Brain microvascular endothelial cell (primary cell): Measurements from ENCODE around the gene TFAP2E.

ENCODE experiments used
- DNase-seq: peaks from one replicate; pipeline ENCODE4 v3.0.0-alpha.2; 2020
- H3K27ac ChIP-seq: fragments of 250-450 bp; sonication (Bioruptor Pico); 2 replicates; pipeline ENCODE4 v1.5.1; 2020; ENCODE audit warnings: mild to moderate bottlenecking, moderate library complexity
- H3K27me3 ChIP-seq: fragments of 250-450 bp; sonication (Bioruptor Pico); replicated peaks from 2 replicates; pipeline ENCODE4 v1.5.1; 2020; ENCODE audit warnings: mild to moderate bottlenecking
- H3K36me3 ChIP-seq: fragments of 250-450 bp; sonication (Bioruptor Pico); replicated peaks from 2 replicates; pipeline ENCODE4 v1.5.1; 2020; ENCODE audit warnings: mild to moderate bottlenecking
- H3K4me3 ChIP-seq: 2 replicates; pipeline ENCODE4 v1.5.1; 2011; ENCODE audit warnings: low read depth, mild to moderate bottlenecking, control low read depth, low read length, moderate library complexity
- in situ Hi-C: cut with HindIII; loops from 2 replicates; pipeline ENCODE4 v1.10.0; 2017; ENCODE audit warnings: low sequenced_read_pairs, low pct_ligation_motif_present
- TF ChIP-seq, protein P1 (sequence below): IDR thresholded peaks from 2 replicates; pipeline ENCODE4 v1.5.1; 2011; ENCODE audit warnings: low read depth, mild to moderate bottlenecking, moderate library complexity, low read length, control low read depth, inconsistent platforms; ENCODE audit errors: missing control alignments

The TFAP2E gene

DNA sequence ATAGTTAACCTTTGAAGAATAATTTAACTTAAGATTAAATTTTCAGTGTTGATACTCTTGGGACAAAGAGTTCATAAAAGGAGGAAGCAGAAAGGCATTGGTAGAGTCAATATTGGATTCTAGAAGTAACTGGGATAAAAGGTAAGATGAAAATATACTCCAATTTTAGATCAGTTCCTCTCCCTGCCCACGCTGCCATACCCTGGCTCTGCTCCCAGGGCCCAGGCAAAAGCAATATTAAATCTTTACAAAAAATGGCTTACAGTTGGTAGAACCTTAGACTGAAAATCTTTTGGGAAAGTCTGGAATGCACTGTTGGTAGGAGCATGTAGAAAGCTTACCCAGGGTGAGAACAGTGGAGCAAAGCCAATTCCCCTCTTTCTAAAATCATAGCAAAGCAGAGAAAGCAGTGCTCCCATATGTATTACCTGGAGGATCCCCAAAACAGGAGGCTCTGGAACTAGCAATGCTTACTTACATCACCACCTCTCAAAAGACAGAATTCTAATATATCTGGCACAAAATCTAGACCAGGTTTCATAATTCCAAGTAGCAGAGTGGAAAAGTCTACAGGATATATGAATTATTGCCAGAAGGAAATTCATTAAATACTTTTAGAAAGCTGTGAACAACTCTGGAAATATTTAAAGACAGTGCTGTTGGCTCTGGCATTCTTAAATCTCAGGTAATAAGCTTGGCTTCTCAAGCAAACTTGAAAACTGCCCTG lies 40.5 kb upstream of the TFAP2E start:
- no peak overlapping the region for H3K27ac ChIP-seq
- TF ChIP-seq, protein P1, sequence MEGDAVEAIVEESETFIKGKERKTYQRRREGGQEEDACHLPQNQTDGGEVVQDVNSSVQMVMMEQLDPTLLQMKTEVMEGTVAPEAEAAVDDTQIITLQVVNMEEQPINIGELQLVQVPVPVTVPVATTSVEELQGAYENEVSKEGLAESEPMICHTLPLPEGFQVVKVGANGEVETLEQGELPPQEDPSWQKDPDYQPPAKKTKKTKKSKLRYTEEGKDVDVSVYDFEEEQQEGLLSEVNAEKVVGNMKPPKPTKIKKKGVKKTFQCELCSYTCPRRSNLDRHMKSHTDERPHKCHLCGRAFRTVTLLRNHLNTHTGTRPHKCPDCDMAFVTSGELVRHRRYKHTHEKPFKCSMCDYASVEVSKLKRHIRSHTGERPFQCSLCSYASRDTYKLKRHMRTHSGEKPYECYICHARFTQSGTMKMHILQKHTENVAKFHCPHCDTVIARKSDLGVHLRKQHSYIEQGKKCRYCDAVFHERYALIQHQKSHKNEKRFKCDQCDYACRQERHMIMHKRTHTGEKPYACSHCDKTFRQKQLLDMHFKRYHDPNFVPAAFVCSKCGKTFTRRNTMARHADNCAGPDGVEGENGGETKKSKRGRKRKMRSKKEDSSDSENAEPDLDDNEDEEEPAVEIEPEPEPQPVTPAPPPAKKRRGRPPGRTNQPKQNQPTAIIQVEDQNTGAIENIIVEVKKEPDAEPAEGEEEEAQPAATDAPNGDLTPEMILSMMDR = no peak
- in situ Hi-C loops = no loop called here
- no peaks in the 10 kb centered on the region for H3K27me3 ChIP-seq
- no peak for DNase-seq
- H3K36me3 ChIP-seq = peaks cover 7% of the 10 kb centered on the region
- no peak overlapping the region for H3K4me3 ChIP-seq

DNA sequence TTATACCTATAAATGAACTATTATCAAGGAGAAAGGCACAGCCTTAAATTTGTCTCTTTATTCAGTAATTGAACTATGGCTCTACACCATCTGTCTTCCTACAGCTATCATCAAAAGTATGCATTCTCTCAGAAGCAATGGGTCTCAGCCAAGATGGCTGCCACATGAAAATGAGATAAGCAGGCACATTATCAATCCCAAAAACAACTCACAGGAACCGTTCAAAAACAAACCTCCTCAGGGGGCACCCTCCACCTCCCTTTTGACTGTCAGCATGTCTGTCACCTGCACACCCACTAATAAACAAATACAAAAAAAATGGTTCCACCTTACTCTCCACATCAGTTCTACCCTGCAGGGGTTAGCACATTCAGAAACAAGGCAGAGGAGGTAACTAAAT lies 39.5 kb upstream of the TFAP2E start:
- H3K36me3 ChIP-seq = peaks cover 7% of the 10 kb centered on the region
- in situ Hi-C loops = no loop called here
- TF ChIP-seq, protein P1 = no peak
- H3K4me3 ChIP-seq = no peak overlapping the region
- no peak for DNase-seq
- H3K27ac ChIP-seq = no peak overlapping the region
- no peaks in the 10 kb centered on the region for H3K27me3 ChIP-seq

DNA sequence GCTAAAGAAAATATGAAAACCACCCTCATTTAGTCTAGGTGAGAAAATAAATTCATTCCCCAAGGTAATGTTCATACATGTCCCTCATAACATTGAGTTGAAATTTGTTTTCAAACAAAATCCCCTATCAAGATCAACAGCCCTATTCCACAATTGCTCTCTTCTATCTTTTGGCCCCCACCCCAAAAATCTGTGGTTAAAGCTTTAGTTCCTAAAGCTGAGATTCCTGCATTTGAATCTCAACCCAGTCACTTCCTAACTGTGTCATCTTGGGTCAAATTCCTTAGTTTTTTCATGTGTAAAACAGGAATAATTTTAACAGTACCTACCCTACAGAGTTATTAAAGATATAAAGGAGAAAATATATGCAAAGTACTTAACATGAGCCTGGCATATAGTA lies 37.9 kb upstream of the TFAP2E start:
- H3K4me3 ChIP-seq = no peak overlapping the region
- in situ Hi-C loops = no loop called here
- peaks cover 5% of the 10 kb centered on the region for H3K36me3 ChIP-seq
- no peaks in the 10 kb centered on the region for H3K27me3 ChIP-seq
- TF ChIP-seq, protein P1 = no peak
- no peak for DNase-seq
- H3K27ac ChIP-seq = no peak overlapping the region

DNA sequence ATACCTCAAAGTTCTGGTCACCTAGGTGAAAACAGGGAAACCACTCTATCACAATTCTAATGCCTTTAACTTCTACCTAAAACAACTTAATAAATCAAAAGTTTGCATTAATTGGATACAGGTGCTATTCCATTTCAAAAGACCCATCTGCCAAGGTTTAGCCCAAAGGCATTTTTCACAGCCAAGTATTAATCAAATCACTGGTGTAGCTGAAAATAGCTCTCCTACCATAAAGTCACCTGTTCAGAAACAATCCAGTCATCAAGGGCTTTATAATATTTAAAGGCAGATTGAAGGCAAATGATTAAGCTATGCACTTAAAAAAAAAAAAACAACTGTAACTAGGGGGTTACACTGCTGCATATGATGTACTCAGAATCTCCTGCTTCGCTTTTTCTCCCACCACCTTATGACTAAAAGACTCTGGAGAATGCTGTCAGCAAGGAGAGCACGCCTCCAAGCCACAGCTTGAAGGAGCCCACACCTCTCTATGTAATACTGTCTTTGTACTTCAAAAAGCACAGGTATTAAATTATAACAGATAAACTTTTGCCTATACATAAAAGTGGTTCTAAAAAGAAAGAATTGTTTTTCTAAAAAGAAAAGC lies 36.5 kb upstream of the TFAP2E start:
- TF ChIP-seq, protein P1 = no peak
- no peaks in the 10 kb centered on the region for H3K36me3 ChIP-seq
- H3K4me3 ChIP-seq = no peak overlapping the region
- no peak overlapping the region for H3K27ac ChIP-seq
- no peaks in the 10 kb centered on the region for H3K27me3 ChIP-seq
- no peak for DNase-seq
- in situ Hi-C loops = no loop called here

DNA sequence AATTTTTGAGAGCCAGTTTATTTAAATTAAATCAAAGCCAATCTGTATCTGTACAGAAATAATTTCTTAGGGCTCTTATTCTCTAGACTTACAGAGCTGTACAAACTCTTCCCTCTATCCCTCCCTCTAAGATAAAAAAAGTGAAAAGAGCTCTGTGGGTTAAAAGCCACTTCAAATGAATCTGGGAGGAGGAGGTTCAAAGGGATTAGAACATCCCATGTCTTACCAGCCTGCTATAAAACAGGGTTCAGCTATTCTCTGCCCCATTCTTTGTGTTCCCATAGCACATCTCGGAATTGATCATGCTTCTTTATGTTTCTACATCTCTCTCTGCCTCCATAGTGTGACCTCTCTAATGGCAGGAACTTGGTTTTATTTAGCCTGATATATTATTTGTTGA lies 35.3 kb upstream of the TFAP2E start:
- Histone ChIP-seq H3K36me3 (no peaks in the 10 kb centered on the region), H3K27me3 (no peaks in the 10 kb centered on the region), H3K27ac (no peak overlapping the region), H3K4me3 (no peak overlapping the region)
- in situ Hi-C loops = no loop called here
- DNase-seq = no peak
- TF ChIP-seq, protein P1 = no peak
